DND-41 (cell line): Measurements from ENCODE around the gene LCOR.

Source experiments
- EZH2 ChIP-seq: IDR thresholded peaks from 3 replicates; pipeline ENCODE4 v1.6.1; 2012; ENCODE audit warnings: borderline replicate concordance, low read depth, mild to moderate bottlenecking, moderate library complexity, low read length, inconsistent platforms; ENCODE audit not compliant: severe bottlenecking
- TF ChIP-seq, protein P1 (sequence below): IDR thresholded peaks from 2 replicates; pipeline ENCODE4 v1.5.1; 2012; ENCODE audit warnings: borderline replicate concordance, low read length, moderate library complexity, mild to moderate bottlenecking; ENCODE audit not compliant: poor library complexity, severe bottlenecking; ENCODE audit errors: extremely low read depth

DNA sequence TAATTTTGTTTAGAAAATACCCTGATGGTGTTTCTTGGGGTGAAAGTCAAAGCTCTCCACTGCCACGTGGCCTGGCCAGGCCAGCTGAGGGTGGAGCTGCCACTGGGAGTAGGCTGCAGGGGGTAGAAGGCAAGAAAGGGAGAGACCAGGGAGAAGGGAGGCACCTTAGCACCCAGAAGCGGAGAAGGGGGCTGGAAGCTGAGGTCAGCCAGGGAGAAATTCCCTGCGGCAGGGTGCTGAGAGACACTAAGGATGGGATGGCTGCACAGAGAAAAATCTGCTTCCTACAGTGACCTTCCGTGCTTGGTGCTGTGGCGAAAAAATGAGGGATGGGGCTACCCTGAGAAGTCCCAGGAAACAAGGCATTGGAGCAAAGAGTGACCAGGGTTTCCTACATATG, 210.0 kb downstream of the LCOR start:
- TF ChIP-seq, protein P1, sequence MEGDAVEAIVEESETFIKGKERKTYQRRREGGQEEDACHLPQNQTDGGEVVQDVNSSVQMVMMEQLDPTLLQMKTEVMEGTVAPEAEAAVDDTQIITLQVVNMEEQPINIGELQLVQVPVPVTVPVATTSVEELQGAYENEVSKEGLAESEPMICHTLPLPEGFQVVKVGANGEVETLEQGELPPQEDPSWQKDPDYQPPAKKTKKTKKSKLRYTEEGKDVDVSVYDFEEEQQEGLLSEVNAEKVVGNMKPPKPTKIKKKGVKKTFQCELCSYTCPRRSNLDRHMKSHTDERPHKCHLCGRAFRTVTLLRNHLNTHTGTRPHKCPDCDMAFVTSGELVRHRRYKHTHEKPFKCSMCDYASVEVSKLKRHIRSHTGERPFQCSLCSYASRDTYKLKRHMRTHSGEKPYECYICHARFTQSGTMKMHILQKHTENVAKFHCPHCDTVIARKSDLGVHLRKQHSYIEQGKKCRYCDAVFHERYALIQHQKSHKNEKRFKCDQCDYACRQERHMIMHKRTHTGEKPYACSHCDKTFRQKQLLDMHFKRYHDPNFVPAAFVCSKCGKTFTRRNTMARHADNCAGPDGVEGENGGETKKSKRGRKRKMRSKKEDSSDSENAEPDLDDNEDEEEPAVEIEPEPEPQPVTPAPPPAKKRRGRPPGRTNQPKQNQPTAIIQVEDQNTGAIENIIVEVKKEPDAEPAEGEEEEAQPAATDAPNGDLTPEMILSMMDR = no peak
- TF ChIP-seq EZH2 = no peak
